Measurements from ENCODE around the gene COP1. TPM values are rescaled to one million over a fixed set of nuclear protein-coding genes. Genes with fewer than 3 reads are reported as not detected.

Gene COP1
- total RNA-seq, 1 experiment from 2014 or later = 36.0 TPM

DNA sequence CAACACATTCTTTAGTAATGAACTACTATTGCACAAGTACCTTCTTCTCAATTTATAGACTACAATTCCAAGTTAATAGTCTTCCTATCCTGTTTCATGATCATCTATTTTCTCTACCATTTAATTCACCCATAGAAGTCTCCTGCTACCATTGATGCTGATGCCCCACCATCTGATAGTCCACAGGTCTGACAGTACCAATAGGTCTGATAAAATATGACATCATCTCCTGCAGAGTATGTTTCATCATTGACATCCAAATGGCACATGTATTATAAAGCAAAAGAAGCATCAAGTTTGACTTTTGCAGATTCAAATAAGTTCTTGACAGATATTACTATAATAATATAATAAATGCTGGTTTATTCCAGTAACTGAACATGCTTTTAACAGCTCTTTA, 5.5 kb downstream of the COP1 start:
- Mint-ChIP-seq H3K27me3 (ENCODE audit: low read depth) (no peaks in the 10 kb centered on the region), H3K27ac (no peak overlapping the region), H3K36me3 (no peaks in the 10 kb centered on the region), H3K9me3 (peaks cover 3% of the 10 kb centered on the region; the same call in 1 of the 2 replicates), H3K4me3 (no peak overlapping the region), H3K4me1 (peaks cover 32% of the 10 kb centered on the region)
- no peak for TF ChIP-seq EMX1 (CRISPR knock-in tag; IDR thresholded peaks at IDR 0.05)
- TF ChIP-seq, protein P1, sequence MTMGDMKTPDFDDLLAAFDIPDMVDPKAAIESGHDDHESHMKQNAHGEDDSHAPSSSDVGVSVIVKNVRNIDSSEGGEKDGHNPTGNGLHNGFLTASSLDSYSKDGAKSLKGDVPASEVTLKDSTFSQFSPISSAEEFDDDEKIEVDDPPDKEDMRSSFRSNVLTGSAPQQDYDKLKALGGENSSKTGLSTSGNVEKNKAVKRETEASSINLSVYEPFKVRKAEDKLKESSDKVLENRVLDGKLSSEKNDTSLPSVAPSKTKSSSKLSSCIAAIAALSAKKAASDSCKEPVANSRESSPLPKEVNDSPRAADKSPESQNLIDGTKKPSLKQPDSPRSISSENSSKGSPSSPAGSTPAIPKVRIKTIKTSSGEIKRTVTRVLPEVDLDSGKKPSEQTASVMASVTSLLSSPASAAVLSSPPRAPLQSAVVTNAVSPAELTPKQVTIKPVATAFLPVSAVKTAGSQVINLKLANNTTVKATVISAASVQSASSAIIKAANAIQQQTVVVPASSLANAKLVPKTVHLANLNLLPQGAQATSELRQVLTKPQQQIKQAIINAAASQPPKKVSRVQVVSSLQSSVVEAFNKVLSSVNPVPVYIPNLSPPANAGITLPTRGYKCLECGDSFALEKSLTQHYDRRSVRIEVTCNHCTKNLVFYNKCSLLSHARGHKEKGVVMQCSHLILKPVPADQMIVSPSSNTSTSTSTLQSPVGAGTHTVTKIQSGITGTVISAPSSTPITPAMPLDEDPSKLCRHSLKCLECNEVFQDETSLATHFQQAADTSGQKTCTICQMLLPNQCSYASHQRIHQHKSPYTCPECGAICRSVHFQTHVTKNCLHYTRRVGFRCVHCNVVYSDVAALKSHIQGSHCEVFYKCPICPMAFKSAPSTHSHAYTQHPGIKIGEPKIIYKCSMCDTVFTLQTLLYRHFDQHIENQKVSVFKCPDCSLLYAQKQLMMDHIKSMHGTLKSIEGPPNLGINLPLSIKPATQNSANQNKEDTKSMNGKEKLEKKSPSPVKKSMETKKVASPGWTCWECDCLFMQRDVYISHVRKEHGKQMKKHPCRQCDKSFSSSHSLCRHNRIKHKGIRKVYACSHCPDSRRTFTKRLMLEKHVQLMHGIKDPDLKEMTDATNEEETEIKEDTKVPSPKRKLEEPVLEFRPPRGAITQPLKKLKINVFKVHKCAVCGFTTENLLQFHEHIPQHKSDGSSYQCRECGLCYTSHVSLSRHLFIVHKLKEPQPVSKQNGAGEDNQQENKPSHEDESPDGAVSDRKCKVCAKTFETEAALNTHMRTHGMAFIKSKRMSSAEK (CRISPR knock-in tag; IDR thresholded peaks at IDR 0.05; ENCODE audit: borderline replicate concordance) = no peak
- ChIA-PET CTCF (no interaction called here), POLR2A (no interaction called here)
- no peak for DNase-seq (ENCODE audit: low spot score)
- ATAC-seq = no peak

DNA sequence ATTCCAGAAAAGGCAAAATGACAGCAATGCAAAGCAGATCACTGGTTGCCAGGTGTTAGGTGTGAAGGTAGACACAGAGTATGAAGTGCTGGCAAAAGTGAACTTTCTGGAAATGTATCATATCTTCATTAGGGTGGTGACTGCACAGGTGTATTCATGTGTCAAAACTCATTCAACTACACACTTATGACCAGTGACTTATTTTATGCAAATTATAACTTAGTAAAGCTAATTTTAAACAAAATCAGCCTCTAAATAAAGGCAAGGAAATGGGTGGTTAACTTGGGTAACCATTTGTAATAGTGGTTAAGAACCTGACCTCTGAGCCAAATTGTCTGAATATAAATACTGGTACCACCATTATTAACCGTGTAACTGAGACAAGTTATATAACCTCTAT, 7.4 kb downstream of the COP1 start:
- no peak for DNase-seq (ENCODE audit: low spot score)
- Mint-ChIP-seq H3K4me3 (no peak overlapping the region), H3K36me3 (no peaks in the 10 kb centered on the region), H3K9me3 (peaks cover 3% of the 10 kb centered on the region; the same call in 1 of the 2 replicates), H3K27ac (no peak overlapping the region), H3K27me3 (ENCODE audit: low read depth) (no peaks in the 10 kb centered on the region), H3K4me1 (peaks cover 19% of the 10 kb centered on the region)
- POLR2A ChIA-PET = no interaction called here
- CTCF ChIA-PET = no interaction called here
- TF ChIP-seq SOX15 (CRISPR knock-in tag; IDR thresholded peaks at IDR 0.05) (no peak), ESRRA (CRISPR knock-in tag; IDR thresholded peaks at IDR 0.05; ENCODE audit: borderline replicate concordance) (no peak), ATF1 (CRISPR knock-in tag; IDR thresholded peaks at IDR 0.05) (no peak), ZNF232 (CRISPR knock-in tag; IDR thresholded peaks at IDR 0.05) (no peak), NFATC4 (CRISPR knock-in tag; IDR thresholded peaks at IDR 0.05) (no peak), JUN (CRISPR knock-in tag; IDR thresholded peaks at IDR 0.05) (no peak), ELF4 (CRISPR knock-in tag; IDR thresholded peaks at IDR 0.05; ENCODE audit: low read depth) (no peak)
- TF ChIP-seq, protein P2, sequence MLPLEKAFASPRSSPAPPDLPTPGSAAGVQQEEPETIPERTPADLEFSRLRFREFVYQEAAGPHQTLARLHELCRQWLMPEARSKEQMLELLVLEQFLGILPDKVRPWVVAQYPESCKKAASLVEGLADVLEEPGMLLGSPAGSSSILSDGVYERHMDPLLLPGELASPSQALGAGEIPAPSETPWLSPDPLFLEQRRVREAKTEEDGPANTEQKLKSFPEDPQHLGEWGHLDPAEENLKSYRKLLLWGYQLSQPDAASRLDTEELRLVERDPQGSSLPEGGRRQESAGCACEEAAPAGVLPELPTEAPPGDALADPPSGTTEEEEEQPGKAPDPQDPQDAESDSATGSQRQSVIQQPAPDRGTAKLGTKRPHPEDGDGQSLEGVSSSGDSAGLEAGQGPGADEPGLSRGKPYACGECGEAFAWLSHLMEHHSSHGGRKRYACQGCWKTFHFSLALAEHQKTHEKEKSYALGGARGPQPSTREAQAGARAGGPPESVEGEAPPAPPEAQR (CRISPR knock-in tag; IDR thresholded peaks at IDR 0.05) = no peak
- TF ChIP-seq, protein P3, sequence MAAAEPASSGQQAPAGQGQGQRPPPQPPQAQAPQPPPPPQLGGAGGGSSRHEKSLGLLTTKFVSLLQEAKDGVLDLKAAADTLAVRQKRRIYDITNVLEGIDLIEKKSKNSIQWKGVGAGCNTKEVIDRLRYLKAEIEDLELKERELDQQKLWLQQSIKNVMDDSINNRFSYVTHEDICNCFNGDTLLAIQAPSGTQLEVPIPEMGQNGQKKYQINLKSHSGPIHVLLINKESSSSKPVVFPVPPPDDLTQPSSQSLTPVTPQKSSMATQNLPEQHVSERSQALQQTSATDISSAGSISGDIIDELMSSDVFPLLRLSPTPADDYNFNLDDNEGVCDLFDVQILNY (CRISPR knock-in tag; IDR thresholded peaks at IDR 0.05) = no peak
- TF ChIP-seq, protein P4, sequence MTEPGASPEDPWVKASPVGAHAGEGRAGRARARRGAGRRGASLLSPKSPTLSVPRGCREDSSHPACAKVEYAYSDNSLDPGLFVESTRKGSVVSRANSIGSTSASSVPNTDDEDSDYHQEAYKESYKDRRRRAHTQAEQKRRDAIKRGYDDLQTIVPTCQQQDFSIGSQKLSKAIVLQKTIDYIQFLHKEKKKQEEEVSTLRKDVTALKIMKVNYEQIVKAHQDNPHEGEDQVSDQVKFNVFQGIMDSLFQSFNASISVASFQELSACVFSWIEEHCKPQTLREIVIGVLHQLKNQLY (CRISPR knock-in tag; IDR thresholded peaks at IDR 0.05) = no peak
- TF ChIP-seq, protein P5, sequence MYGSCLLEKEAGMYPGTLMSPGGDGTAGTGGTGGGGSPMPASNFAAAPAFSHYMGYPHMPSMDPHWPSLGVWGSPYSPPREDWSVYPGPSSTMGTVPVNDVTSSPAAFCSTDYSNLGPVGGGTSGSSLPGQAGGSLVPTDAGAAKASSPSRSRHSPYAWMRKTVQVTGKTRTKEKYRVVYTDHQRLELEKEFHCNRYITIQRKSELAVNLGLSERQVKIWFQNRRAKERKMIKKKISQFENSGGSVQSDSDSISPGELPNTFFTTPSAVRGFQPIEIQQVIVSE (CRISPR knock-in tag; IDR thresholded peaks at IDR 0.05; ENCODE audit: borderline replicate concordance) = no peak
- TF ChIP-seq, protein P6, sequence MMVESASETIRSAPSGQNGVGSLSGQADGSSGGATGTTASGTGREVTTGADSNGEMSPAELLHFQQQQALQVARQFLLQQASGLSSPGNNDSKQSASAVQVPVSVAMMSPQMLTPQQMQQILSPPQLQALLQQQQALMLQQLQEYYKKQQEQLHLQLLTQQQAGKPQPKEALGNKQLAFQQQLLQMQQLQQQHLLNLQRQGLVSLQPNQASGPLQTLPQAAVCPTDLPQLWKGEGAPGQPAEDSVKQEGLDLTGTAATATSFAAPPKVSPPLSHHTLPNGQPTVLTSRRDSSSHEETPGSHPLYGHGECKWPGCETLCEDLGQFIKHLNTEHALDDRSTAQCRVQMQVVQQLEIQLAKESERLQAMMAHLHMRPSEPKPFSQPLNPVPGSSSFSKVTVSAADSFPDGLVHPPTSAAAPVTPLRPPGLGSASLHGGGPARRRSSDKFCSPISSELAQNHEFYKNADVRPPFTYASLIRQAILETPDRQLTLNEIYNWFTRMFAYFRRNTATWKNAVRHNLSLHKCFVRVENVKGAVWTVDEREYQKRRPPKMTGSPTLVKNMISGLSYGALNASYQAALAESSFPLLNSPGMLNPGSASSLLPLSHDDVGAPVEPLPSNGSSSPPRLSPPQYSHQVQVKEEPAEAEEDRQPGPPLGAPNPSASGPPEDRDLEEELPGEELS (CRISPR knock-in tag; IDR thresholded peaks at IDR 0.05) = no peak
- TF ChIP-seq, protein P7, sequence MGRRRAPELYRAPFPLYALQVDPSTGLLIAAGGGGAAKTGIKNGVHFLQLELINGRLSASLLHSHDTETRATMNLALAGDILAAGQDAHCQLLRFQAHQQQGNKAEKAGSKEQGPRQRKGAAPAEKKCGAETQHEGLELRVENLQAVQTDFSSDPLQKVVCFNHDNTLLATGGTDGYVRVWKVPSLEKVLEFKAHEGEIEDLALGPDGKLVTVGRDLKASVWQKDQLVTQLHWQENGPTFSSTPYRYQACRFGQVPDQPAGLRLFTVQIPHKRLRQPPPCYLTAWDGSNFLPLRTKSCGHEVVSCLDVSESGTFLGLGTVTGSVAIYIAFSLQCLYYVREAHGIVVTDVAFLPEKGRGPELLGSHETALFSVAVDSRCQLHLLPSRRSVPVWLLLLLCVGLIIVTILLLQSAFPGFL (CRISPR knock-in tag; IDR thresholded peaks at IDR 0.05; ENCODE audit: borderline replicate concordance) = no peak
- ATAC-seq = no peak
